Kidney (tissue), 22 donors: ENCODE measurements around the gene SH3BP5. TPM values are rescaled to one million over a fixed set of nuclear protein-coding genes. Genes with fewer than 3 reads are reported as not detected.

Source experiments
- DNase-seq, 5 donors: peaks; one replicate each; pipeline ENCODE4 v3.0.0-alpha.2; 2013 to 2020
- FAIRE-seq: peaks from 2 replicates; lab custom pipeline; 2012; peaks lifted over from hg19 to GRCh38; lab: Jason Lieb, UNC
- H3K27ac ChIP-seq, 2 donors: one replicate each; pipeline ENCODE4 v1.7.0; 2013; ENCODE audit warnings: low read depth in 2 of 2, low read length in 2 of 2, inconsistent platforms in 1 of 2
- H3K27me3 ChIP-seq: one replicate; pipeline ENCODE4 v1.7.1; 2013; ENCODE audit warnings: low read length, inconsistent platforms; ENCODE audit not compliant: control insufficient read depth, insufficient read depth
- H3K36me3 ChIP-seq, 3 donors: one replicate each; pipeline versions ENCODE4 v1.7.0 to v1.7.1; 2013; ENCODE audit warnings: low read length in 3 of 3, control low read depth in 1 of 3, inconsistent platforms in 1 of 3; ENCODE audit not compliant: insufficient read depth in 3 of 3, control insufficient read depth in 2 of 3
- H3K4me1 ChIP-seq, 3 donors: one replicate each; pipeline versions ENCODE4 v1.7.0 to v1.7.1; 2013; ENCODE audit warnings: low read length in 3 of 3, inconsistent platforms in 1 of 3, low read depth in 1 of 3; ENCODE audit not compliant: control insufficient read depth in 2 of 3, insufficient read depth in 2 of 3
- H3K4me3 ChIP-seq, 3 donors: one replicate each; pipeline versions ENCODE4 v1.7.0 to v1.8.1; 2013; ENCODE audit warnings: low read length in 3 of 3, control low read depth in 1 of 3, inconsistent platforms in 1 of 3
- H3K9ac ChIP-seq, 3 donors: one replicate each; pipeline versions ENCODE4 v1.7.0 to v1.7.1; 2013; ENCODE audit warnings: low read length in 3 of 3, control low read depth in 1 of 3, inconsistent platforms in 1 of 3
- H3K9me3 ChIP-seq, 3 donors: one replicate each; pipeline versions ENCODE4 v1.7.0 to v1.7.1; 2013; ENCODE audit warnings: low read length in 3 of 3, control low read depth in 1 of 3, inconsistent platforms in 1 of 3; ENCODE audit not compliant: control insufficient read depth in 2 of 3, insufficient read depth in 1 of 3
- intact Hi-C: fragments of 100-400 bp; cut with DNase I; formaldehyde crosslinking; loops from one replicate; pipeline ENCODE4 v1.11.1; 2022
- long read RNA-seq, 10 donors: library from polyadenylated mRNA in 1 of 10; unstranded in 1 of 10; transcript quantifications; one replicate each; pipeline ENCODE4 v2.0.0 and lab custom pipeline, GENCODE V29; 2021 to 2026
- polyA plus RNA-seq: library from polyadenylated mRNA; stranded (reverse); fragments of 350-450 nt; fragmentation: Illumina TruSeq; extraction: RNeasy Lipid Tissue Mini Kit (QIAGEN cat#74804); gene quantifications from one replicate; pipeline ENCODE4 v1.2.3, GENCODE V29; 2014; ENCODE audit warnings: low read depth, low replicate concordance; ENCODE audit not compliant: insufficient read depth
- total RNA-seq: library from RNA; stranded (reverse); fragmentation: NEBNext Ultra II Directional; extraction: Animal tissue kit (Norgen Biotek cat#: 25700); gene quantifications from one replicate; pipeline ENCODE4 v1.2.1, GENCODE V29; 2021
- TF ChIP-seq, protein P1 (sequence below): IDR thresholded peaks from 3 replicates; pipeline ENCODE4 v1.5.1; 2012; ENCODE audit warnings: mild to moderate bottlenecking, moderate library complexity, borderline replicate concordance; ENCODE audit not compliant: insufficient read depth; ENCODE audit errors: extremely low read depth
- donor health status: control.
- donor health status: control.
- donor health status: control.
- donor health status: control.
- donor health status: control.
- donor health status: DM: yes; HTN: yes; CAD: no.
- donor health status: Normal renal cell carcinoma (clear cell type).

Gene SH3BP5, protein sequence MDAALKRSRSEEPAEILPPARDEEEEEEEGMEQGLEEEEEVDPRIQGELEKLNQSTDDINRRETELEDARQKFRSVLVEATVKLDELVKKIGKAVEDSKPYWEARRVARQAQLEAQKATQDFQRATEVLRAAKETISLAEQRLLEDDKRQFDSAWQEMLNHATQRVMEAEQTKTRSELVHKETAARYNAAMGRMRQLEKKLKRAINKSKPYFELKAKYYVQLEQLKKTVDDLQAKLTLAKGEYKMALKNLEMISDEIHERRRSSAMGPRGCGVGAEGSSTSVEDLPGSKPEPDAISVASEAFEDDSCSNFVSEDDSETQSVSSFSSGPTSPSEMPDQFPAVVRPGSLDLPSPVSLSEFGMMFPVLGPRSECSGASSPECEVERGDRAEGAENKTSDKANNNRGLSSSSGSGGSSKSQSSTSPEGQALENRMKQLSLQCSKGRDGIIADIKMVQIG
- total RNA-seq: 109 TPM
- polyA plus RNA-seq: 39.1 TPM
- long read RNA-seq, donor 1, transcript SH3BP5-202 (9 exons, 2,822 nt): major isoform, 13 of 13 reads
- long read RNA-seq, donor 1, partial matches to known transcripts: 0 of 13 reads
- long read RNA-seq, donor 1, other reads (novel, unspliced or antisense): 0 of 13 reads
- long read RNA-seq, donor 2, transcript SH3BP5-202 (9 exons, 2,822 nt): major isoform, 11 of 11 reads
- long read RNA-seq, donor 2, partial matches to known transcripts: 0 of 11 reads
- long read RNA-seq, donor 2, other reads (novel, unspliced or antisense): 0 of 11 reads
- long read RNA-seq, donor 3, transcript SH3BP5-202 (9 exons, 2,822 nt): major isoform, 21 of 21 reads
- long read RNA-seq, donor 3, partial matches to known transcripts: 0 of 21 reads
- long read RNA-seq, donor 3, other reads (novel, unspliced or antisense): 0 of 21 reads
- long read RNA-seq, donor 4, transcript SH3BP5-202 (9 exons, 2,822 nt): major isoform, 13 of 13 reads
- long read RNA-seq, donor 4, partial matches to known transcripts: 0 of 13 reads
- long read RNA-seq, donor 4, other reads (novel, unspliced or antisense): 0 of 13 reads
- long read RNA-seq, donor 5, partial matches to known transcripts: 0 of 1 reads
- long read RNA-seq, donor 5, other reads (novel, unspliced or antisense): 0 of 1 reads
- long read RNA-seq, donor 6, partial matches to known transcripts: 0 of 3 reads
- long read RNA-seq, donor 6, other reads (novel, unspliced or antisense): 0 of 3 reads
- long read RNA-seq, donor 7, transcript SH3BP5-202 (9 exons, 2,822 nt): major isoform, 77 of 106 reads
- long read RNA-seq, donor 7, partial matches to known transcripts: 13 of 106 reads
- long read RNA-seq, donor 7, other reads (novel, unspliced or antisense): 16 of 106 reads
- long read RNA-seq, donor 8, transcript SH3BP5-202 (9 exons, 2,822 nt): major isoform, 18 of 18 reads
- long read RNA-seq, donor 8, partial matches to known transcripts: 0 of 18 reads
- long read RNA-seq, donor 8, other reads (novel, unspliced or antisense): 0 of 18 reads
- long read RNA-seq, donor 9, transcript SH3BP5-202 (9 exons, 2,822 nt): major isoform, 6 of 34 reads
- long read RNA-seq, donor 9, partial matches to known transcripts: 28 of 34 reads
- long read RNA-seq, donor 9, other reads (novel, unspliced or antisense): 0 of 34 reads
- long read RNA-seq, donor 10, transcript SH3BP5-202 (9 exons, 2,822 nt): major isoform, 13 of 13 reads
- long read RNA-seq, donor 10, partial matches to known transcripts: 0 of 13 reads
- long read RNA-seq, donor 10, other reads (novel, unspliced or antisense): 0 of 13 reads

DNA sequence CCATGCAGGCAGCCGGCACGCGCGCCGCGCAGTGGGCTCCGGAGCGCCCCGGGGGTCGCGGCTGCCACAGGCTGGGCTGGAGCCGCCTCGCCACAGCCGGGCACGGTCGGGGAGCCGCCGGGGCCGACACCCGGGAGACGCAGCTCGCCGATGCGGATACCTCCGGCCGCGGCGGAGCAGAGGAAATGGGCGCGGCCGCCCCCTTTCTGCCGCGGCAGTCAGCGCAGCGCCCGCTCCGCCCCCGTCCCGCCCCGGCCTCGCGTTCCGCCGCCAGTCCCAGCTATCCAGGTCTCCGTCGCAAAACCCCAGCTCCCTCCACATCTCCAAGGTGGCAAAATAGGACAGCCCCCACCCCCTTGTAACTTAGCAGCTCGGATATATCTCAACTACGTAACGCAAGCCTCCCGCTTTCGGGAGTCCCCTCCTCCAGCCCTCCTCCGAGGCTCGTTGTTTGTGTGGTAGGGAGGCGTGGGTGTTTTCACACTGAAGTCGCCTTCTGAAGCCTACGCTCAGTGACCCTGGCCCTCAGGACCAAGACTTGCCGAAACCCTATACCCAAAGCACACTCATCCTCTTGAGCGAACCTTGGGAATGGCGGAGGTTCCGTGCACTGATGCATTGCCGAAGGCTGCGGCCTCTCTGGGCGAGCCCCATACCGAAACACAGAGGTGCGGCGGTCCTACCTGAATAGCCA is at the start of gene SH3BP5:
Gene SH3BP5, minus strand, starts transcription at position 182 of the 694 bp plus-strand sequence. Its CDS starts 178 bp downstream, at position 4.
- Histone ChIP-seq H3K4me3 (peak within 1 kb of the TSS; percentile 74 to 89 (median 88)), H3K4me1 (peaks cover 6 to 13% (median 10%) of the 10 kb centered on the region in 3 donors), H3K36me3 (no peaks in the 10 kb centered on the region), H3K9me3 (no peaks in the 10 kb centered on the region), H3K27me3 (no peaks in the 10 kb centered on the region), H3K27ac (peak within 1 kb of the TSS; percentile 82 to 84), H3K9ac (peak within 1 kb of the TSS; percentile 63 to 83 (median 74))
- TF ChIP-seq, protein P1, sequence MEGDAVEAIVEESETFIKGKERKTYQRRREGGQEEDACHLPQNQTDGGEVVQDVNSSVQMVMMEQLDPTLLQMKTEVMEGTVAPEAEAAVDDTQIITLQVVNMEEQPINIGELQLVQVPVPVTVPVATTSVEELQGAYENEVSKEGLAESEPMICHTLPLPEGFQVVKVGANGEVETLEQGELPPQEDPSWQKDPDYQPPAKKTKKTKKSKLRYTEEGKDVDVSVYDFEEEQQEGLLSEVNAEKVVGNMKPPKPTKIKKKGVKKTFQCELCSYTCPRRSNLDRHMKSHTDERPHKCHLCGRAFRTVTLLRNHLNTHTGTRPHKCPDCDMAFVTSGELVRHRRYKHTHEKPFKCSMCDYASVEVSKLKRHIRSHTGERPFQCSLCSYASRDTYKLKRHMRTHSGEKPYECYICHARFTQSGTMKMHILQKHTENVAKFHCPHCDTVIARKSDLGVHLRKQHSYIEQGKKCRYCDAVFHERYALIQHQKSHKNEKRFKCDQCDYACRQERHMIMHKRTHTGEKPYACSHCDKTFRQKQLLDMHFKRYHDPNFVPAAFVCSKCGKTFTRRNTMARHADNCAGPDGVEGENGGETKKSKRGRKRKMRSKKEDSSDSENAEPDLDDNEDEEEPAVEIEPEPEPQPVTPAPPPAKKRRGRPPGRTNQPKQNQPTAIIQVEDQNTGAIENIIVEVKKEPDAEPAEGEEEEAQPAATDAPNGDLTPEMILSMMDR: peak; percentile 51
- DNase-seq (peak; percentile 86 to 92 (median 90)), FAIRE-seq (no peak)
- intact Hi-C loops: loop anchor here (10.0 kb wide), 1 partner anchor 58 kb away; no protein-coding TSS in a partner anchor

DNA sequence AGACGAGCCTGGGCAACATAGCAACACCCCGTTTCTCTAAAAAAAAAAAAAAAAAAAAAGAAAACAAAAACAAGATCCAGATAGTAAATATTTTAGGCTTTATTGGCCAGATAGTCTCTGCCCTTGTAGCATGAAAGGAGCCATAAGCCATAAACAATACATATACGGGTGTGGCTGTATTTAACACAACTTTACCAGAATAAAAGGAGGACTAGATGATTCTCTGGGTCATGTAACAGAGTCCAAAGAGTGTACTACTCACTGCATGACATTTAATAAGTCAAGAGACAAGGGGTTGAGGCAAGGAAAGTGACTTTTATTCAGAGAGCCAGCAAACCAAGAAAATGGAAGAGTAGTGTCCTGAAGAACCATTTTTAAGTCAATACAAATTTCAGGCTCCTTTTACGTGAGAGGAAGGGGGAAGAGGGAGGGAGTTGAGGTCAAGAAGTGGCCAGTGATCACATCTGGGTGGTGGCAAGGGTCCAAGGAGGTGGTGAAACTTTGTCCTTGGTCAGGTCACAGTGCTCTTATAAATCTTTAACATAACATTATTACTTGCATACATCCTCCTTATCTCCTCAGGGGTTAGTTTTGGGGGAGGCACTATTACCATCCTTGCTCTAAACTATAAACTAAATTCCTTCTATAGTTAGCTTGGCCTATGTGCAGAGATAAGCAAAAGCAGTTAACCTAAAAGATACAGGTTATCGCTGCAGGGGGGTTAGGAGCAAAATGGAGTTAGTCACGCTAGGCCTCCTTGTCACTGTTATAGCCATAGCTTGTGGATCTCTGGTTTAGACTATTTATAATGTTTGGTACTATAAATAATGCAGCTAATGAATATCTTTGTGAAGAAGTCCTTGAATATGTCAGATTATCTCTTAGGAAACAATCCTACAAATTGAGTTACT is 48.8 kb upstream of the SH3BP5 start:
- TF ChIP-seq, protein P1: no peak
- H3K36me3 ChIP-seq: no peaks in the 10 kb centered on the region
- intact Hi-C loops: no loop called here
- FAIRE-seq (no peak), DNase-seq (no peak)
- H3K4me1 ChIP-seq: peaks cover 2 to 4% (median 3%) of the 10 kb centered on the region in 3 donors
- H3K27ac ChIP-seq: no peak overlapping the region
- no peaks in the 10 kb centered on the region for H3K27me3 ChIP-seq
- H3K9me3 ChIP-seq: peaks cover 0 to 4% (median 0%) of the 10 kb centered on the region in 3 donors
- no peak overlapping the region for H3K9ac ChIP-seq
- no peak overlapping the region for H3K4me3 ChIP-seq
